ENCODE results near the gene PPP1R18.

GRCh38 chr6:30644769-30645168 lies 41.7 kb downstream of the PPP1R18 start:
- TF ChIP-seq, protein P1, sequence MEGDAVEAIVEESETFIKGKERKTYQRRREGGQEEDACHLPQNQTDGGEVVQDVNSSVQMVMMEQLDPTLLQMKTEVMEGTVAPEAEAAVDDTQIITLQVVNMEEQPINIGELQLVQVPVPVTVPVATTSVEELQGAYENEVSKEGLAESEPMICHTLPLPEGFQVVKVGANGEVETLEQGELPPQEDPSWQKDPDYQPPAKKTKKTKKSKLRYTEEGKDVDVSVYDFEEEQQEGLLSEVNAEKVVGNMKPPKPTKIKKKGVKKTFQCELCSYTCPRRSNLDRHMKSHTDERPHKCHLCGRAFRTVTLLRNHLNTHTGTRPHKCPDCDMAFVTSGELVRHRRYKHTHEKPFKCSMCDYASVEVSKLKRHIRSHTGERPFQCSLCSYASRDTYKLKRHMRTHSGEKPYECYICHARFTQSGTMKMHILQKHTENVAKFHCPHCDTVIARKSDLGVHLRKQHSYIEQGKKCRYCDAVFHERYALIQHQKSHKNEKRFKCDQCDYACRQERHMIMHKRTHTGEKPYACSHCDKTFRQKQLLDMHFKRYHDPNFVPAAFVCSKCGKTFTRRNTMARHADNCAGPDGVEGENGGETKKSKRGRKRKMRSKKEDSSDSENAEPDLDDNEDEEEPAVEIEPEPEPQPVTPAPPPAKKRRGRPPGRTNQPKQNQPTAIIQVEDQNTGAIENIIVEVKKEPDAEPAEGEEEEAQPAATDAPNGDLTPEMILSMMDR (IDR thresholded peaks at IDR 0.05; ENCODE audit: insufficient read depth, low read depth, low read length) = no peak
- TF ChIP-seq EZH2 (IDR thresholded peaks at IDR 0.05; ENCODE audit: insufficient read depth, low read length) = no peak

All from astrocyte (in vitro differentiated cells and primary cell).